Fibroblast of lung (primary cell): ENCODE data around the gene LHFPL2. TPM values are rescaled to one million over a fixed set of nuclear protein-coding genes. Genes with fewer than 3 reads are reported as not detected.

Experiments
- DNase-seq, 2 donors: peaks; one replicate each; pipeline versions ENCODE4 v3.0.0 to v3.0.0-alpha.2; 2010; ENCODE audit warnings: low read depth in 2 of 2
- H2AFZ ChIP-seq: 2 replicates; pipeline ENCODE4 v1.5.1; 2012; ENCODE audit warnings: low read length, control low read depth, inconsistent platforms
- H3K27ac ChIP-seq: 2 replicates; pipeline ENCODE4 v1.5.1; 2011; ENCODE audit warnings: low read length, control low read depth; ENCODE audit not compliant: insufficient read depth
- H3K27me3 ChIP-seq: 2 replicates; pipeline ENCODE4 v1.5.1; 2011; ENCODE audit warnings: mild to moderate bottlenecking, low read length; ENCODE audit not compliant: control insufficient read depth, insufficient read depth
- H3K36me3 ChIP-seq: 2 replicates; pipeline ENCODE4 v1.5.1; 2011; ENCODE audit warnings: low read length; ENCODE audit not compliant: control insufficient read depth, insufficient read depth
- H3K4me1 ChIP-seq: 2 replicates; pipeline ENCODE4 v1.5.1; 2011; ENCODE audit warnings: low read length; ENCODE audit not compliant: control insufficient read depth, insufficient read depth; ENCODE audit errors: extremely low read depth
- H3K4me2 ChIP-seq: 2 replicates; pipeline ENCODE4 v1.5.1; 2011; ENCODE audit warnings: low read length, control low read depth; ENCODE audit not compliant: insufficient read depth; ENCODE audit errors: extremely low read depth
- H3K4me3 ChIP-seq, 4 experiments: fragments of 200-600 bp in 1 of 4; sonication (generic) in 1 of 4; replicated peaks in 1 of 4; 2 replicates each; pipeline ENCODE4 v1.5.1; 2011 to 2016; ENCODE audit warnings: low read length in 4 of 4, low read depth in 3 of 4, mild to moderate bottlenecking in 3 of 4, control low read depth in 2 of 4, inconsistent platforms in 1 of 4, mixed read lengths in 1 of 4; ENCODE audit not compliant: insufficient read depth in 1 of 4; ENCODE audit errors: control extremely low read depth in 1 of 4
- H3K79me2 ChIP-seq: 2 replicates; pipeline ENCODE4 v1.5.1; 2012; ENCODE audit warnings: mild to moderate bottlenecking, low read length, inconsistent platforms; ENCODE audit not compliant: control insufficient read depth, insufficient read depth
- H3K9ac ChIP-seq: 2 replicates; pipeline ENCODE4 v1.5.1; 2011; ENCODE audit warnings: mild to moderate bottlenecking, low read length, control low read depth; ENCODE audit not compliant: insufficient read depth
- H3K9me3 ChIP-seq: 2 replicates; pipeline ENCODE4 v1.5.1; 2012; ENCODE audit warnings: low read depth, low read length; ENCODE audit not compliant: control insufficient read depth, insufficient read depth
- H4K20me1 ChIP-seq: 2 replicates; pipeline ENCODE4 v1.5.1; 2011; ENCODE audit warnings: low read length; ENCODE audit not compliant: control insufficient read depth, insufficient read depth; ENCODE audit errors: extremely low read depth
- EZH2 ChIP-seq: IDR thresholded peaks from 2 replicates; pipeline ENCODE4 v1.5.1; 2012; ENCODE audit warnings: low read length, control low read depth, mild to moderate bottlenecking; ENCODE audit errors: missing control alignments
- polyA plus RNA-seq, 2 donors: library from polyadenylated mRNA; depleted of rRNA in 1 of 2; stranded (reverse) in 1 of 2; unstranded in 1 of 2; fragments of >200 nt; gene quantifications; 2 replicates each; pipeline ENCODE4 v1.2.1, GENCODE V29; 2011 to 2012; ENCODE audit warnings: missing spikeins in 1 of 2
- total RNA-seq: library from RNA; depleted of rRNA; stranded (reverse); fragments of >200 nt; gene quantifications from 2 replicates; pipeline ENCODE4 v1.2.1, GENCODE V29; 2014
- TF ChIP-seq, protein P1 (sequence below), 2 donors: IDR thresholded peaks in 1 of 2; conservative IDR thresholded peaks in 1 of 2; 1 replicate in 1 of 2; 2 replicates in 1 of 2; pipeline ENCODE4 v1.5.1; 2011 to 2012; ENCODE audit warnings: low read length in 2 of 2, control low read depth in 1 of 2, inconsistent platforms in 1 of 2, low read depth in 1 of 2, mild to moderate bottlenecking in 1 of 2

The LHFPL2 gene
- total and polyA plus RNA-seq, 2 donors (not counting 1 experiment from before 2014, with no cell fraction given) = 13.7 to 51.4 TPM

DNA sequence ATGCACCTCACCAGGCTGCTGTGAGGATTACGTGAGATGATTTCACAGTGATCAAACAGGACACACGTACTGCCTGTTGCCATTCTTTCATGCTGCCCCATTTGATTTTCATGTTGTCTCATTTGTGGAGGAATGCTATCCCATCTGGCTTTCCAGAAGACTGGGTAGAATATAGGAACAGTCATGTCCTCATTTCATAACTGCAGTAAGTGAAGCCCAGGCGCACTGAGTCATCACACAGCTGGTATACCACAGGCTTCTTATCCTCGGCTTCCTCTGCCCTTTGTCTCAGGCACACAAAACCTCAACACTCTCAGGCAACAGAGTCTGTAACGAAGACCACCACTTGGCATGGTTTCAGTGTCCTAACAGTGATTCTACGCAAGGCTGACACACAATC lies 62.3 kb downstream of the LHFPL2 start:
- Histone ChIP-seq H3K27me3 (no peaks in the 10 kb centered on the region), H4K20me1 (no peaks in the 10 kb centered on the region), H2AFZ (no peak overlapping the region), H3K79me2 (peaks cover 5% of the 10 kb centered on the region), H3K9ac (no peak overlapping the region), H3K4me1 (peaks cover 25% of the 10 kb centered on the region), H3K36me3 (peaks cover 2% of the 10 kb centered on the region), H3K4me3 (no peak overlapping the region), H3K27ac (peak overlapping the region; percentile 88), H3K9me3 (no peaks in the 10 kb centered on the region), H3K4me2 (peak overlapping the region; percentile 37)
- TF ChIP-seq EZH2 = no peak
- TF ChIP-seq, protein P1, sequence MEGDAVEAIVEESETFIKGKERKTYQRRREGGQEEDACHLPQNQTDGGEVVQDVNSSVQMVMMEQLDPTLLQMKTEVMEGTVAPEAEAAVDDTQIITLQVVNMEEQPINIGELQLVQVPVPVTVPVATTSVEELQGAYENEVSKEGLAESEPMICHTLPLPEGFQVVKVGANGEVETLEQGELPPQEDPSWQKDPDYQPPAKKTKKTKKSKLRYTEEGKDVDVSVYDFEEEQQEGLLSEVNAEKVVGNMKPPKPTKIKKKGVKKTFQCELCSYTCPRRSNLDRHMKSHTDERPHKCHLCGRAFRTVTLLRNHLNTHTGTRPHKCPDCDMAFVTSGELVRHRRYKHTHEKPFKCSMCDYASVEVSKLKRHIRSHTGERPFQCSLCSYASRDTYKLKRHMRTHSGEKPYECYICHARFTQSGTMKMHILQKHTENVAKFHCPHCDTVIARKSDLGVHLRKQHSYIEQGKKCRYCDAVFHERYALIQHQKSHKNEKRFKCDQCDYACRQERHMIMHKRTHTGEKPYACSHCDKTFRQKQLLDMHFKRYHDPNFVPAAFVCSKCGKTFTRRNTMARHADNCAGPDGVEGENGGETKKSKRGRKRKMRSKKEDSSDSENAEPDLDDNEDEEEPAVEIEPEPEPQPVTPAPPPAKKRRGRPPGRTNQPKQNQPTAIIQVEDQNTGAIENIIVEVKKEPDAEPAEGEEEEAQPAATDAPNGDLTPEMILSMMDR (conservative IDR thresholded peaks at IDR 0.05 in 1 of 2, IDR thresholded peaks at IDR 0.05 in 1 of 2; ENCODE audit: low read depth in 1 of 2, low read length in 2 of 2) = no peak
- peak; percentile 97 to 100 for DNase-seq

DNA sequence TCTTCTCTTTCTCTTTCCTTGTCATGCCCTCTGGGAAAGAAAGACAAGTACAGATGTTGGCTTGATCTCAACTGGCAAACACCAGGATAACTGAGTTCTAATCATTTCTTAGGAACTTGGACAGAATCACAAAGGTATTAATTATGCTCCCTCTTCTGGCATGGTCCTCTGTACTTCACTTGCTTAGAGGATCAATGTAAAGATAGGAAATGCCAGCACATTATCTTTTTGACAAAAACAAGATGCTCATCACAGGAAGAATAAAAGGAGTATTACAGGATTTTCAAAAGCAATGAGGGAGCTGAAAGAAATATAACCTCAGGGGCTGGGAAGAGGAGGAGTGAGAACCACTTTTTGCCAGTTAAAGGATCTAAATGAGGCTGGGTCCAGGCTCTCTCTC lies 70.6 kb downstream of the LHFPL2 start:
- no peaks in the 10 kb centered on the region for H3K27me3 ChIP-seq
- peaks cover 4% of the 10 kb centered on the region for H3K4me1 ChIP-seq
- no peak overlapping the region for H3K9ac ChIP-seq
- no peak for TF ChIP-seq EZH2
- TF ChIP-seq, protein P1 (conservative IDR thresholded peaks at IDR 0.05 in 1 of 2, IDR thresholded peaks at IDR 0.05 in 1 of 2; ENCODE audit: low read depth in 1 of 2, low read length in 2 of 2) = no peak
- no peaks in the 10 kb centered on the region for H3K36me3 ChIP-seq
- H3K27ac ChIP-seq = no peak overlapping the region
- no peak overlapping the region for H2AFZ ChIP-seq
- no peaks in the 10 kb centered on the region for H3K79me2 ChIP-seq
- H3K9me3 ChIP-seq = no peaks in the 10 kb centered on the region
- H3K4me2 ChIP-seq = no peak overlapping the region
- no peak for DNase-seq
- H3K4me3 ChIP-seq = no peak overlapping the region
- H4K20me1 ChIP-seq = no peaks in the 10 kb centered on the region

DNA sequence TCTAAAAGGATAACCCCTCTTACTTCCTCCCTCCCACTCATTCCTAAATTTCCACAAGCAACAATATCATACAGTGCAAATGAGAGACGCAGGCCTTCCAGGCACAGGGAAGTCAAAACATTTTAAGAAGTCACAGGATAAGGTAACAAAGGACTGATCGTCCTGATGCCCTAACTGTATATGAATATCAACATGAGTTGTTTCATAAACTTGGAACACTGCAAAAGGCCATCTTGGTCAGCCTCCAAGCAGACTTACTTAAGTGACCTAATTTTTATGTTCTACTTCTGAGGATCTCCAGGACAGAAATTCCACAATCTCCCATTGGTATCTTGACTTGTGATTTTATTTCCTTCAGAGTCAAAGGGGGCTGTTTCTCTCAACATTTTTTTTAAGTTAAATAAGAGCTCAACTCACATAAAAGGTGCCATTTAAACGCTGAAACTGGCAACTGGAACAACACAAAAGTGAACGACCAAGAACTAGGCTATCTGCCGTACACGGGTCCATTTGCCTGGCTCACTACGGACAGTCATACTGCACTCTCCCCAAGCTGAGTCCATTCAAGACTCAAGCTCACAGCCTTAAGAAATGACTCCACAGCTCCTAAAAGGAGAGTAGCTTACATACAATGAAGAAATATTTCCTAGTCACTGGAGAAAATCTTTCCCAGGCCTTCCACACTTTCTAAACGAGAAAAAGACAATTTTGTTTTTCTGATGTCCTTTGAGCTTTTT lies 71.3 kb downstream of the LHFPL2 start:
- Histone ChIP-seq H3K9ac (no peak overlapping the region), H3K79me2 (no peaks in the 10 kb centered on the region), H3K4me3 (no peak overlapping the region), H3K4me1 (peaks cover 4% of the 10 kb centered on the region), H3K36me3 (no peaks in the 10 kb centered on the region), H3K27me3 (no peaks in the 10 kb centered on the region), H3K9me3 (no peaks in the 10 kb centered on the region), H2AFZ (no peak overlapping the region), H3K4me2 (peak overlapping the region; percentile 37), H4K20me1 (no peaks in the 10 kb centered on the region), H3K27ac (no peak overlapping the region)
- TF ChIP-seq, protein P1 (conservative IDR thresholded peaks at IDR 0.05 in 1 of 2, IDR thresholded peaks at IDR 0.05 in 1 of 2; ENCODE audit: low read depth in 1 of 2, low read length in 2 of 2) = no peak
- TF ChIP-seq EZH2 = no peak
- DNase-seq = peak in 1 of 2 donors; percentile 30
